ENCODE results near the gene KRTAP10-6. TPM values are rescaled to one million over a fixed set of nuclear protein-coding genes. Genes with fewer than 3 reads are reported as not detected.
A peak's percentile ranks its signal among the peaks of the same experiment; 100 is the strongest.

KRTAP10-6 gene
- total and polyA plus RNA-seq, 2 of the 8 experiments (the other 6 are each of a cell fraction or from before 2014, with no cell fraction given): 0.12 TPM; not detected in 1

DNA sequence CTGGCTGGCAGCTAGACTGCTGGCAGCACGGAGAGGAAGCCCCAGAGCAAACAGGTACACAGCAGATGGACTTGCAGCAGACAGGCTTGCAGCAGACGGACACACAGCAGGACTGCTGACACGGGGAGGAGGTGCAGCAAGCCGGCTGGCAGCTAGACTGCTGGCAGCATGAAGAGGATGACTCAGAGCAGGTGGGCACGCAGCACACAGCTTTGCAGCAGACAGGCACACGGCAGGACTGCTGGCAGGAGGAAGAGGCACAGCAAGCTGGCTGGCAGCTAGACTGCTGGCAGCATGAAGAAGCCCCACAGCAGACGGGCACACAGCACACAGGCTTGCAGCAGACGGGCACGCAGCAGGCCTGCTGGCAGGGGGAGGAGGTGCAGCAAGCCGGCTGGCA is 41.5 kb downstream of the KRTAP10-6 start:
- H2BK12ac ChIP-seq (ENCODE audit: low read depth, low read length): peak overlapping the region; percentile 98; the same call in 1 of the 2 replicates
- DNase-seq (ENCODE audit: low read depth in 1 of 2, low spot score in 2 of 2): no peak
- no peak for FAIRE-seq
- H3K36me3 ChIP-seq (ENCODE audit: control insufficient read depth in 2 of 4, insufficient read depth in 4 of 4, low read length in 3 of 4): no peaks in the 10 kb centered on the region
- no peak overlapping the region for H3K23ac ChIP-seq (ENCODE audit: insufficient read length)
- peak overlapping the region; percentile 95 for H3K4ac ChIP-seq (replicated peaks; ENCODE audit: insufficient read length, low read depth, low read length)
- no peak overlapping the region; a peak in 1 of 4 replicates for H3K4me2 ChIP-seq (ENCODE audit: insufficient read depth in 1 of 2, low read depth in 2 of 2, low read length in 2 of 2)
- H3K27ac ChIP-seq (ENCODE audit: low read depth, low read length): no peak overlapping the region
- H3K4me3 ChIP-seq (ENCODE audit: extremely low read depth in 1 of 4, insufficient read depth in 2 of 4, low read depth in 3 of 4, low read length in 4 of 4): no peak overlapping the region
- H2AFZ ChIP-seq (ENCODE audit: low read length): no peak overlapping the region
- ChIA-PET POLR2A (ENCODE audit: partially characterized antibody) (interaction anchor here (1.2 to 1.3 kb wide), 3 partner anchors 11 to 52 kb away, joined by 3 read pairs; partner anchors contain the start of gene KRTAP10-1), CTCF (ENCODE audit: partially characterized antibody) (interaction anchor here (0.7 to 2.3 kb wide), 6 partner anchors 10 to 243 kb away, joined by 3 to 8 read pairs (median 4); no protein-coding TSS in a partner anchor)
- H3K27me3 ChIP-seq (replicated peaks in 1 of 4; ENCODE audit: control insufficient read depth in 3 of 4, extremely low read depth in 1 of 4, insufficient read depth in 3 of 4, low read length in 3 of 4): no peaks in the 10 kb centered on the region
- H2AK5ac ChIP-seq (ENCODE audit: low read depth, low read length): peak overlapping the region; percentile 82; the same call in 1 of the 2 replicates
- TF ChIP-seq USF2 (IDR thresholded peaks at IDR 0.05; ENCODE audit: low read length): no peak
- no peak for TF ChIP-seq TAF1 (IDR thresholded peaks at IDR 0.05; ENCODE audit: low read depth, low read length)
- TF ChIP-seq SUZ12 (IDR thresholded peaks at IDR 0.05; ENCODE audit: low read length): no peak
- TF ChIP-seq BACH1 (IDR thresholded peaks at IDR 0.05; ENCODE audit: low read length): no peak
- TF ChIP-seq SP2 (IDR thresholded peaks at IDR 0.05; ENCODE audit: low read length): no peak
- no peak for TF ChIP-seq GTF2F1 (IDR thresholded peaks at IDR 0.05; ENCODE audit: borderline replicate concordance, low read depth, low read length)
- TF ChIP-seq HDAC6 (IDR thresholded peaks at IDR 0.05; ENCODE audit: low read depth, low read length): no peak
- H3K14ac ChIP-seq (ENCODE audit: insufficient read length): no peak overlapping the region
- H3K18ac ChIP-seq (ENCODE audit: extremely low read depth, low read length): peak overlapping the region; percentile 83
- no peaks in the 10 kb centered on the region for H4K20me1 ChIP-seq (replicated peaks in 1 of 2; ENCODE audit: control insufficient read depth in 1 of 2, insufficient read depth in 2 of 2, low read length in 2 of 2)
- H3K4me1 ChIP-seq (replicated peaks in 1 of 4; ENCODE audit: control insufficient read depth in 3 of 4, insufficient read depth in 4 of 4, low read length in 3 of 4): peaks cover 9 to 35% (median 17%) of the 10 kb centered on the region in 4 experiments
- peak overlapping the region; percentile 34 for H4K91ac ChIP-seq (replicated peaks; ENCODE audit: insufficient read length, low read length)
- no peaks in the 10 kb centered on the region for H3K79me2 ChIP-seq (ENCODE audit: control insufficient read depth in 1 of 2, insufficient read depth in 2 of 2, low read length in 2 of 2)
- H2BK5ac ChIP-seq (ENCODE audit: low read depth, low read length): peak overlapping the region; percentile 61
- no peak overlapping the region for H3K9ac ChIP-seq (replicated peaks in 1 of 4; ENCODE audit: extremely low read depth in 1 of 4, low read depth in 3 of 4, low read length in 3 of 4)
- peak overlapping the region; percentile 99; the same call in 1 of the 2 replicates for H2BK20ac ChIP-seq (ENCODE audit: low read length)
- H4K8ac ChIP-seq (ENCODE audit: extremely low read depth, insufficient read depth, low read length): no peak overlapping the region
- 79% methylated on average over 7 of the region's 10 CpGs; no CpG with 5 or more reads in 1 of the 2 experiments for WGBS, 2 experiments (ENCODE audit: extremely low coverage in 1 of 2, insufficient coverage in 1 of 2, insufficient read length in 1 of 2, insufficient replicate concordance in 2 of 2, low coverage in 1 of 2, low lambda C conversion rate in 2 of 2, missing lambda C conversion rate in 1 of 2)
- no peak overlapping the region for H4K5ac ChIP-seq (ENCODE audit: insufficient read length, low read depth, low read length)
- H2BK15ac ChIP-seq (ENCODE audit: low read length): peak overlapping the region; percentile 98; the same call in 1 of the 2 replicates
- H2BK120ac ChIP-seq (replicated peaks; ENCODE audit: low read depth, low read length): no peak overlapping the region
- no peaks in the 10 kb centered on the region; a peak in 1 of 4 replicates for H3K9me3 ChIP-seq (ENCODE audit: insufficient read depth in 2 of 2, low read depth in 1 of 2, low read length in 1 of 2)
- no peak overlapping the region for H3K56ac ChIP-seq (replicated peaks; ENCODE audit: insufficient read length, low read depth, low read length)
- H3K79me1 ChIP-seq (ENCODE audit: low read depth, low read length): no peaks in the 10 kb centered on the region
- H3K23me2 ChIP-seq (ENCODE audit: low read depth, low read length): no peaks in the 10 kb centered on the region
